ENCODE measurements around the gene PRRC2B. TPM values are rescaled to one million over a fixed set of nuclear protein-coding genes. Genes with fewer than 3 reads are reported as not detected.

Gene PRRC2B
- total RNA-seq, 3 donors from 2014 or later, result 89.7 to 102 (median 92.2) TPM

GRCh38 chr9:131517761-131518190 lies 123.9 kb downstream of the PRRC2B start:
- peaks cover 21% of the 10 kb centered on the region for H3K36me3 Mint-ChIP-seq (ENCODE audit: insufficient read depth)
- H3K4me3 Mint-ChIP-seq, result no peak overlapping the region
- H3K27me3 Mint-ChIP-seq (ENCODE audit: low read depth), result no peaks in the 10 kb centered on the region
- ATAC-seq (no peak), DNase-seq (no peak)
- H3K4me1 Mint-ChIP-seq (ENCODE audit: low read depth), result no peaks in the 10 kb centered on the region
- no peaks in the 10 kb centered on the region for H3K9me3 Mint-ChIP-seq

GRCh38 chr9:131518553-131518952 lies 124.7 kb downstream of the PRRC2B start:
- Mint-ChIP-seq H3K27me3 (ENCODE audit: low read depth) (no peaks in the 10 kb centered on the region), H3K36me3 (ENCODE audit: insufficient read depth) (peaks cover 21% of the 10 kb centered on the region), H3K4me3 (no peak overlapping the region), H3K4me1 (ENCODE audit: low read depth) (no peaks in the 10 kb centered on the region), H3K9me3 (no peaks in the 10 kb centered on the region)
- no peak for ATAC-seq
- DNase-seq, result no peak

DNA sequence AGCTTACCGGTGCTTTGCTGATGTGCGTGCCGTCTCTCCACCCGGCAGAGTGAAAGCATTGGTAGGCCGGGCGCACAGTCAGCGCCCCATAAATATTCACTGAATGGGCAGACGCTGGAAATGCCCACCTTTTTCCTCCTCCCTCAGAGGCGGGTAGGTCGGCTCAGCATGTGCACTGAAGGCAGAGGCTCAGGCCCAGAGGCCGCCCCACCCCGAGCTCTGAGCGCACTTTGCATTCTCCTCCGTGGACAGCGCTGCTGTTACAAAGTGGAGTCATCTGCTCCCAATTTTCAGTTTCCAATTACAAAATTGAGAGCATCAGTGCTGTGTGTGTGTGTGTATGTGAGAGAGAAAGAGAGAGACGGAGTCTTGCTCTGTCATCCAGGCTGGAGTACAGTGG lies 126.6 kb downstream of the PRRC2B start:
- Mint-ChIP-seq H3K27me3 (ENCODE audit: low read depth) (no peaks in the 10 kb centered on the region), H3K9me3 (no peaks in the 10 kb centered on the region), H3K4me3 (no peak overlapping the region), H3K4me1 (ENCODE audit: low read depth) (no peaks in the 10 kb centered on the region), H3K36me3 (ENCODE audit: insufficient read depth) (peaks cover 25% of the 10 kb centered on the region)
- DNase-seq (no peak), ATAC-seq (no peak)

DNA sequence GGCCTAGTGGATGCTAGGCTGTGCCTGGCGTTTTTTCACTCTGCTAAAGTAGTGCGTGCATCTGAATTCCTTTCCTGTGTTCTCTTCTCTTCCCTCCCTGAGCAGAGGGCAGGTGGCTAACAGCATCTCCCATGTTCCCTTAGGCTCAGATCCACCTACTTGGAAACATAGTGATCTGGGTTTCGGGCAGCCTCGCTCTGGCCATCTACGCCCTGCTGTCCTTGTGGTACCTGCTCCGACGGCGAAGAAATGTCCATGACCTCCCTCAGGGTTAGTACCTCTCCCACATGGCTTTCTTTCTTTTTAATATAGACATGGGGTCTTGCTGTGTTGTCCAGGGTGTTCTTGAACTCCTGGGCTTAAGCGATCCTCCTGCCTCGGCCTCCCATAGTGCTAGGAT lies 127.3 kb downstream of the PRRC2B start:
- H3K9me3 Mint-ChIP-seq, result no peaks in the 10 kb centered on the region

GRCh38 chr9:131521822-131522221 lies 127.9 kb downstream of the PRRC2B start:
- DNase-seq, result no peak
- Mint-ChIP-seq H3K4me1 (ENCODE audit: low read depth) (no peaks in the 10 kb centered on the region), H3K4me3 (no peak overlapping the region), H3K27me3 (ENCODE audit: low read depth) (no peaks in the 10 kb centered on the region), H3K36me3 (ENCODE audit: insufficient read depth) (peaks cover 36% of the 10 kb centered on the region), H3K9me3 (no peaks in the 10 kb centered on the region)
- no peak for ATAC-seq

More for the DNA sequence above, 127.3 kb downstream of the PRRC2B start:
- H3K27me3 Mint-ChIP-seq (ENCODE audit: low read depth), result no peaks in the 10 kb centered on the region
- H3K4me3 Mint-ChIP-seq, result no peak overlapping the region
- no peaks in the 10 kb centered on the region for H3K4me1 Mint-ChIP-seq (ENCODE audit: low read depth)
- DNase-seq, result no peak
- ATAC-seq, result no peak
- peaks cover 30% of the 10 kb centered on the region for H3K36me3 Mint-ChIP-seq (ENCODE audit: insufficient read depth)

- H3K4me1 Mint-ChIP-seq (ENCODE audit: low read depth), result no peaks in the 10 kb centered on the region
- no peak overlapping the region for H3K4me3 Mint-ChIP-seq
- no peak for DNase-seq
- ATAC-seq, result no peak
- H3K36me3 Mint-ChIP-seq (ENCODE audit: insufficient read depth), result peaks cover 33% of the 10 kb centered on the region
- H3K27me3 Mint-ChIP-seq (ENCODE audit: low read depth), result no peaks in the 10 kb centered on the region
- H3K9me3 Mint-ChIP-seq, result no peaks in the 10 kb centered on the region
Measured at GRCh38 chr9:131522257-131523085, 128.6 kb downstream of the PRRC2B start.

DNA sequence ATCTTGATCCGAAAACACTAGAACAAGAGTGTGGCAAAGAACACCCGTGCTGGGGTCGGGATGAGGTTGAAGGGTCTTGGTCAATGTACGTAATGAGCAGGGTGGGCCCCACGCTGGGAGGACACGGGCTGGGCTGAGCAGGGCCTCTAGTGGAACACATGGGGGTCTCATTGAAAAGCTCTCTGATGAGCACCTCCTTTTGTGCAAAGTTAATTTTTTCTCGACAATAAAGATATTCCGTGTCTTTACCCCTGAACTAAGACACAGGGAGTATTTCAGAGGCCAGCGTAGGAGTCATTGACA lies 129.2 kb downstream of the PRRC2B start:
- no peak for ATAC-seq

GRCh38 chr9:131523451-131524435 lies 129.9 kb downstream of the PRRC2B start:
- no peak for ATAC-seq
- peaks cover 2% of the 10 kb centered on the region for H3K4me1 Mint-ChIP-seq (ENCODE audit: low read depth)

More for the DNA sequence above, 129.2 kb downstream of the PRRC2B start:
- peaks cover 32% of the 10 kb centered on the region for H3K36me3 Mint-ChIP-seq (ENCODE audit: insufficient read depth)
- no peak for DNase-seq
- no peaks in the 10 kb centered on the region for H3K4me1 Mint-ChIP-seq (ENCODE audit: low read depth)
- no peaks in the 10 kb centered on the region for H3K27me3 Mint-ChIP-seq (ENCODE audit: low read depth)
- no peak overlapping the region for H3K4me3 Mint-ChIP-seq
- H3K9me3 Mint-ChIP-seq, result no peaks in the 10 kb centered on the region

GRCh38 chr9:131524665-131525315 lies 130.9 kb downstream of the PRRC2B start:
- Mint-ChIP-seq H3K9me3 (no peaks in the 10 kb centered on the region), H3K36me3 (ENCODE audit: insufficient read depth) (peaks cover 29% of the 10 kb centered on the region), H3K4me1 (ENCODE audit: low read depth) (peaks cover 7% of the 10 kb centered on the region), H3K27me3 (ENCODE audit: low read depth) (no peaks in the 10 kb centered on the region), H3K4me3 (no peak overlapping the region)
- ATAC-seq (no peak), DNase-seq (no peak)

More at GRCh38 chr9:131523451-131524435, 129.9 kb downstream of the PRRC2B start:
- DNase-seq, result no peak
- Mint-ChIP-seq H3K9me3 (no peaks in the 10 kb centered on the region), H3K27me3 (ENCODE audit: low read depth) (no peaks in the 10 kb centered on the region), H3K36me3 (ENCODE audit: insufficient read depth) (peaks cover 32% of the 10 kb centered on the region), H3K4me3 (no peak overlapping the region)

DNA sequence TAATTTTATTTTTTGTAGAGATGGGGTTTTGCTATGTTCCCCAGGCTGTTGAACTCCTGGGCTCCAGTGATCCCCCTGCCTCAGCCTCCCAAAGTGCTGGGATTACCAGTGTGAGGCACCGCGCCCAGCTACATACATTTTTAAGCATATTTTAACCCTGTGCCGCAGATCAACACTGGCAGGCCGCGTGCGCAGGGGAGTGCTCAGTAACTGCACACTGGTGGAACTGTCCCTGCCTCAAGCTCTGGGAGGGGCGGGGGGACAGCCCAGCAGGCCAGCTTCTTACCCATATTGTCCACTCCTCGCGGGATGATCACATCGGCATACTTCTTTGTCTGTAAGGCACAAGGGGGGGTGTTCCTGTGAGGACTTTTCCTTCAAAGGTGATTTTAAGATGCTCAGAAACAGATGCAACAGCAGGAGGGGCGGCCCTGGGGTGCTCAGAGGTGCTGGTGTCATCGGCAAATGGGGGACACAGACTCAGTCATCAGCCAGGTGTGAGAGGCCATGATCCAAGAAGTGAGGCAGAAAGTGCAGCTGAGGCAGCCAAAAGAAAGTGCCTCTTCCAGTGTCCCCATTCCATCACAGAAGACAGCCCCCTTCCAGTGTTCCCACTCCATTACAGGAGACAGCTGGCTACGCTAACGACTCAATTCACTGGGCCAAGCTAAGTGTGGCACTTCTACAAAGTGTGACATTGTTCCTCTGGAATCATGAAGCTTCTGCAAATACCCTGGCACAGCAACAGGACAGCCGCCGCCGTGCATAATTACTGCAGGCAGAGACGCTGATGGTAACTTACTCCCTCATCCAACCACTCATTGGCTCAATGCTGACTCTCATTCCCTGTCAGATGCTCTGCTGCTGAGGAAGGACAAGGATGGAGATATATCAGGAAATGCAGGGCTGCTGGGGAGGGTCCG lies 132.0 kb downstream of the PRRC2B start:
- H3K9me3 Mint-ChIP-seq, result no peaks in the 10 kb centered on the region
- no peak for DNase-seq
- no peak overlapping the region for H3K4me3 Mint-ChIP-seq
- H3K4me1 Mint-ChIP-seq (ENCODE audit: low read depth), result peaks cover 12% of the 10 kb centered on the region
- H3K36me3 Mint-ChIP-seq (ENCODE audit: insufficient read depth), result peaks cover 29% of the 10 kb centered on the region
- no peaks in the 10 kb centered on the region for H3K27me3 Mint-ChIP-seq (ENCODE audit: low read depth)
- ATAC-seq, result no peak

DNA sequence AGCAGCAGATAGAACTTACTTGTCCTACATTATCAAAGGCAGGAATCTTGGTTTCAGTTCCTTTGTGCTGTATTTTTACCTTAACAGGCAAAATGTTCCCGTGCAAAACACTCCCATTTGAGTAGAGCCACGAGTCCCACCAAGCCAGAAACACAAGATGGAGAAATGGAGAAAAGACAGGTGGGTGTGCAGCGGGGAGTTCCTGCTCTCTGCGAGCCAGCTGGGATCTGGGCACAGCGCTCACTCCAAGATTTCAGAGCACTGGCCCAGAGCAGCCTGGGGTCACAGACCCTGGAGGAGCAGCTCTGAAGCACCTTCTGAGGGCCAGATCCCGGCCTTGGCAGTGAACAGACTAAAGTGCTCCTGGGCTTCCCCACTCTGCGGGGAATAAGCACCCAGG lies 134.3 kb downstream of the PRRC2B start:
- DNase-seq (no peak), ATAC-seq (no peak)
- Mint-ChIP-seq H3K27me3 (ENCODE audit: low read depth) (no peaks in the 10 kb centered on the region), H3K4me1 (ENCODE audit: low read depth) (peaks cover 12% of the 10 kb centered on the region), H3K9me3 (no peaks in the 10 kb centered on the region), H3K36me3 (ENCODE audit: insufficient read depth) (peaks cover 22% of the 10 kb centered on the region), H3K4me3 (peak overlapping the region; percentile 21)

DNA sequence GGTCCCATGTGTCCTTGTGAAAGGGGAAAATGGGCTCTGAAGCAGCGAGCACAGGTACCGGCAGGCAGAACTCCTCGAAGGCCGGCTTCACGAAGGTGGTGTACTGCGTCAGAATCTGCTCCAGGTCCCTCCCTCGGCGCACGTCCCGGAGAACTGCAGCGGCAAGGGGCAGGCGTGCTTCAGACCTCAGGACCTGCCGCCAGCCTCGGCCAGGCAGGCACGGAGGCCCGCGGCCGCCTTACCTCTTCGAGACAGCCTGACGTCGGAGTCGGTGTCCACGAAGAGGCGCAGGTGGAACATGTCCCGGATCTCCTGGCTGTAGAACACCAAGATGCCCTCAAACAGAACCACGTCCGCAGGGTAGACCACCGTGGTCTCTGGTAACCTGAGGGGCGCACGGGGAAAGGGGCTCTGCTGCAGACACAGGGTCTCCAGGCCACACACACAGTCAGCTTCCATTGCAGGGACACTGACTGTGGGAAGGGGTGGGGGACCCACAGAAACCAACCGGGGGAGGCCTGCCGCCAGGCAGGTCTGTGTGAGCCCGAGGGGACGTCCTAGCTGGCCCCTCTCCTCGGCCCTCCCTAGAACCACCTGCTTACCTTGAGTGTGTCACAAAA lies 135.1 kb downstream of the PRRC2B start:
- Mint-ChIP-seq H3K9me3 (no peaks in the 10 kb centered on the region), H3K27me3 (ENCODE audit: low read depth) (no peaks in the 10 kb centered on the region), H3K36me3 (ENCODE audit: insufficient read depth) (peaks cover 22% of the 10 kb centered on the region), H3K4me3 (peak overlapping the region; percentile 80), H3K4me1 (ENCODE audit: low read depth) (peaks cover 12% of the 10 kb centered on the region)
- DNase-seq (no peak), ATAC-seq (no peak)

All from activated T-cell treated with anti-CD3 and anti-CD28 coated beads, Interleukin-2, amount 50 U/mL, for 4 hours (primary cell).